SU-DHL-6 (cell line): ENCODE data around the gene ABCB8.

Source experiments
- H2AFZ ChIP-seq: fragments of 200-600 bp; sonication (generic); 2 replicates; pipeline ENCODE4 v1.6.1; 2014; ENCODE audit warnings: low read depth, mild to moderate bottlenecking, moderate library complexity, mixed read lengths, antibody characterized with exemption, low read length; ENCODE audit not compliant: severe bottlenecking
- H3F3A ChIP-seq: fragments of 200-600 bp; shearing (Covaris generic); 2 replicates; pipeline ENCODE4 v1.6.0; 2016; ENCODE audit warnings: antibody characterized with exemption, mild to moderate bottlenecking; ENCODE audit not compliant: insufficient read depth
- H3K27ac ChIP-seq: fragments of 200-600 bp; sonication (generic); 2 replicates; pipeline ENCODE4 v1.5.1; 2016; ENCODE audit warnings: low read depth, mild to moderate bottlenecking, low read length, moderate library complexity, mixed read lengths
- H3K27me3 ChIP-seq: fragments of 200-600 bp; sonication (generic), shearing (Covaris generic); 2 replicates; pipeline ENCODE4 v1.6.0; 2014; ENCODE audit warnings: mild to moderate bottlenecking, low read length
- H3K36me3 ChIP-seq: fragments of 200-600 bp; sonication (generic); 2 replicates; pipeline ENCODE4 v1.6.1; 2014; ENCODE audit warnings: mild to moderate bottlenecking, low read length, mixed read lengths
- H3K4me2 ChIP-seq: fragments of 300-600, 200-600 bp; shearing (Covaris generic), sonication (generic); 2 replicates; pipeline ENCODE4 v1.6.0; 2014; ENCODE audit warnings: low read length, low read depth, mild to moderate bottlenecking; ENCODE audit not compliant: poor library complexity, severe bottlenecking
- H3K4me3 ChIP-seq: fragments of 200-600 bp; sonication (generic); 2 replicates; pipeline ENCODE4 v1.5.1; 2014; ENCODE audit warnings: antibody characterized with exemption, low read length, mild to moderate bottlenecking, mixed read lengths; ENCODE audit not compliant: insufficient read depth, poor library complexity, severe bottlenecking
- H3K79me2 ChIP-seq: fragments of 200-600 bp; sonication (generic); 2 replicates; pipeline ENCODE4 v1.6.1; 2014; ENCODE audit warnings: mild to moderate bottlenecking, low read length, moderate library complexity; ENCODE audit not compliant: insufficient read depth
- H3K9ac ChIP-seq: fragments of 200-600 bp; sonication (generic); 2 replicates; pipeline ENCODE4 v1.7.0; 2014; ENCODE audit warnings: mild to moderate bottlenecking, low read length
- H3K9me2 ChIP-seq: fragments of 200-600 bp; sonication (generic); replicated peaks from 2 replicates; pipeline ENCODE4 v1.6.1; 2014; ENCODE audit warnings: low read length; ENCODE audit not compliant: insufficient read depth
- H3K9me3 ChIP-seq: fragments of 200-600 bp; sonication (generic); 2 replicates; pipeline ENCODE4 v1.6.1; 2014; ENCODE audit warnings: low read length, mixed read lengths; ENCODE audit not compliant: insufficient read depth
- H4K20me1 ChIP-seq: fragments of 200-600 bp; sonication (generic); 2 replicates; pipeline ENCODE4 v1.6.1; 2014; ENCODE audit warnings: low read depth, mild to moderate bottlenecking, antibody characterized with exemption, low read length, moderate library complexity, mixed read lengths
- CTCF ChIP-seq: fragments of 200-600 bp; sonication (generic); IDR thresholded peaks from one replicate; pipeline ENCODE4 v1.5.1; 2017; ENCODE audit warnings: antibody characterized with exemption, mild to moderate bottlenecking, low read length, moderate library complexity; ENCODE audit not compliant: insufficient read depth, poor library complexity, severe bottlenecking
- EZH2phosphoT487 ChIP-seq: fragments of 200-600 bp; sonication (generic), shearing (Covaris generic); conservative IDR thresholded peaks from 2 replicates; pipeline ENCODE4 v1.6.1; 2018; ENCODE audit warnings: mild to moderate bottlenecking, antibody characterized with exemption, low read length, moderate library complexity, mixed read lengths

ABCB8 gene

DNA sequence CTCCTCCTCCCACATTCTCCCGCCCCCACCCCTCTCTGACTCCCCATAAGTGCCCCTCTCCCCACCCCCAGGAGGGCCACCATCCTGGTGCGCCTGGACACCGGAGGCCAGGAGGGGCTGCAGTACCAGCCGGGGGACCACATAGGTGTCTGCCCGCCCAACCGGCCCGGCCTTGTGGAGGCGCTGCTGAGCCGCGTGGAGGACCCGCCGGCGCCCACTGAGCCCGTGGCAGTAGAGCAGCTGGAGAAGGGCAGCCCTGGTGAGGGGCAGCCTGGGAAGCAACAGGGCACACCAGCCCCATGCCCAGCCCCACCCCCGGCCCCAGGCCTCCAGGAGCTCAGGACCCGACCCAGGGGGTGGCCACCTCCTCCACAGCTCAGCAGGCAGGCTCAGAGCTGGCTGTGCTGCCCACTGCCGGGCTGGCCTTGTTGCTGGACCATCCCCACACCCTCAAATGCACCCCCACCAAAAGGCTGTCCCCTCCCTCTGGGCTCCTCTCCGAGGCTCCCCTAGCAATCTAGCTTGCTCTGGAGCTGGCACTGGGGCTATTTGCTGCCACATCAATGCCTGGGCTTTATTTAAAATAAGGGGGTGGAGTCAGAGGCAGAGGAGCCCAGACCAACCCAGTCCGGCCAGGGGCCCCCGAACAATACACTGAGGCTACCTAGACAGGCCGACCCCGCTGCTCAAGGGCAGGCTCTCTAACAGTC, 18.8 kb upstream of the ABCB8 start:
- Histone ChIP-seq H2AFZ (no peak overlapping the region), H3K79me2 (no peaks in the 10 kb centered on the region)

DNA sequence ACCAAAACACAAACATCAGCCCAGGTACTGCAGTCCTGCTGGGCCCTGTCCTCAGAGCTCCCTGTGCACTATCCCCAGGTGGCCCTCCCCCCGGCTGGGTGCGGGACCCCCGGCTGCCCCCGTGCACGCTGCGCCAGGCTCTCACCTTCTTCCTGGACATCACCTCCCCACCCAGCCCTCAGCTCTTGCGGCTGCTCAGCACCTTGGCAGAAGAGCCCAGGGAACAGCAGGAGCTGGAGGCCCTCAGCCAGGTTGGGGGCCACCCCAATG, 18.3 kb upstream of the ABCB8 start:
- H3K9me2 ChIP-seq, result no peaks in the 10 kb centered on the region
- H3K4me3 ChIP-seq, result no peak overlapping the region
- no peaks in the 10 kb centered on the region for H3K36me3 ChIP-seq
- H2AFZ ChIP-seq, result no peak overlapping the region
- H3K27me3 ChIP-seq, result no peaks in the 10 kb centered on the region
- H3K79me2 ChIP-seq, result no peaks in the 10 kb centered on the region
- H3F3A ChIP-seq, result no peaks in the 10 kb centered on the region
- TF ChIP-seq CTCF (no peak), EZH2phosphoT487 (no peak)
- H3K9me3 ChIP-seq, result no peaks in the 10 kb centered on the region
- H3K27ac ChIP-seq, result no peak overlapping the region
- H4K20me1 ChIP-seq, result no peaks in the 10 kb centered on the region
- H3K4me2 ChIP-seq, result no peak overlapping the region
- H3K9ac ChIP-seq, result no peak overlapping the region

More for the DNA sequence above, 18.8 kb upstream of the ABCB8 start:
- no peaks in the 10 kb centered on the region for H3K9me2 ChIP-seq
- H3K4me3 ChIP-seq, result no peak overlapping the region
- no peak overlapping the region for H3K4me2 ChIP-seq
- no peak overlapping the region for H3K9ac ChIP-seq
- H3K9me3 ChIP-seq, result no peaks in the 10 kb centered on the region
- no peaks in the 10 kb centered on the region for H3K27me3 ChIP-seq
- H3K36me3 ChIP-seq, result no peaks in the 10 kb centered on the region
- H4K20me1 ChIP-seq, result no peaks in the 10 kb centered on the region
- no peaks in the 10 kb centered on the region for H3F3A ChIP-seq
- H3K27ac ChIP-seq, result no peak overlapping the region
- TF ChIP-seq EZH2phosphoT487, result no peak
- no peak for TF ChIP-seq CTCF

- Histone ChIP-seq H3K9me3 (no peaks in the 10 kb centered on the region), H2AFZ (no peak overlapping the region), H3K79me2 (no peaks in the 10 kb centered on the region), H3K4me2 (no peak overlapping the region), H3K9me2 (no peaks in the 10 kb centered on the region), H3K27ac (no peak overlapping the region), H3F3A (no peaks in the 10 kb centered on the region), H3K4me3 (no peak overlapping the region), H3K27me3 (no peaks in the 10 kb centered on the region), H3K9ac (no peak overlapping the region), H3K36me3 (no peaks in the 10 kb centered on the region), H4K20me1 (no peaks in the 10 kb centered on the region)
- no peak for TF ChIP-seq EZH2phosphoT487
- no peak for TF ChIP-seq CTCF
Observed at GRCh38 chr7:151010307-151011096, 17.7 kb upstream of the ABCB8 start.
